DMS79 treated with DMSO at 0.1 percent for 48 hours (cell line): ENCODE data around the gene ZNF282.

Experiments used
- DNase-seq: peaks from one replicate; lab custom pipeline; 2025; lab: John Stamatoyannopoulos, UW

The ZNF282 gene

GRCh38 chr7:149191851-149192250 lies 3.5 kb upstream of the ZNF282 start:
- DNase-seq: no peak

GRCh38 chr7:149194799-149195179 lies 557 bp upstream of the ZNF282 start:
- DNase-seq: no peak

- DNase-seq: no peak
Observed at GRCh38 chr7:149196151-149196704, 882 bp downstream of the ZNF282 start.

GRCh38 chr7:149196705-149197171 lies 1.4 kb downstream of the ZNF282 start:
- no peak for DNase-seq

GRCh38 chr7:149197675-149198074 lies 2.3 kb downstream of the ZNF282 start:
- DNase-seq: no peak

- no peak for DNase-seq
Observed at GRCh38 chr7:149198161-149198816, 2.9 kb downstream of the ZNF282 start.

- no peak for DNase-seq
Observed at GRCh38 chr7:149199234-149199995, 4.1 kb downstream of the ZNF282 start.

GRCh38 chr7:149202831-149203231 lies 7.5 kb downstream of the ZNF282 start:
- DNase-seq: no peak

GRCh38 chr7:149205690-149206381 lies 10.5 kb downstream of the ZNF282 start:
- DNase-seq: no peak

GRCh38 chr7:149207324-149208035 lies 12.1 kb downstream of the ZNF282 start:
- no peak for DNase-seq

GRCh38 chr7:149209518-149210269 lies 14.3 kb downstream of the ZNF282 start:
- no peak for DNase-seq

- DNase-seq: no peak
Observed at GRCh38 chr7:149210551-149210950, 15.2 kb downstream of the ZNF282 start.

- no peak for DNase-seq
Observed at GRCh38 chr7:149214020-149214720, 18.8 kb downstream of the ZNF282 start.

GRCh38 chr7:149216402-149216801 lies 21.1 kb downstream of the ZNF282 start:
- DNase-seq: no peak

- DNase-seq: no peak
Observed at GRCh38 chr7:149217570-149217969, 22.2 kb downstream of the ZNF282 start.

GRCh38 chr7:149218469-149219420 lies 23.4 kb downstream of the ZNF282 start:
- DNase-seq: no peak

- no peak for DNase-seq
Observed at GRCh38 chr7:149220534-149220933, 25.2 kb downstream of the ZNF282 start.

GRCh38 chr7:149223176-149223575 lies 27.8 kb downstream of the ZNF282 start:
- no peak for DNase-seq

GRCh38 chr7:149223761-149224160 lies 28.4 kb downstream of the ZNF282 start:
- no peak for DNase-seq
